WERI-Rb-1 (cell line): ENCODE measurements around the gene DEFB129.

ENCODE experiments used
- DNase-seq: peaks from one replicate; pipeline ENCODE4 v3.0.0-alpha.2; 2020
- H3K27ac ChIP-seq: fragments of 250-450 bp; sonication (Bioruptor Pico); 2 replicates; pipeline ENCODE4 v1.5.1; 2020; ENCODE audit warnings: mild to moderate bottlenecking, moderate library complexity
- H3K27me3 ChIP-seq: fragments of 250-450 bp; sonication (Bioruptor Pico); 2 replicates; pipeline ENCODE4 v1.5.1; 2021; ENCODE audit warnings: mild to moderate bottlenecking, low read depth, moderate library complexity; ENCODE audit not compliant: insufficient read depth, severe bottlenecking
- H3K36me3 ChIP-seq: fragments of 250-450 bp; sonication (Bioruptor Pico); 2 replicates; pipeline ENCODE4 v1.5.1; 2020; ENCODE audit warnings: mild to moderate bottlenecking, moderate library complexity
- H3K4me3 ChIP-seq: 2 replicates; pipeline ENCODE4 v1.5.1; 2011; ENCODE audit warnings: low read depth, mild to moderate bottlenecking, control low read depth, low read length
- H3K9me3 ChIP-seq: fragments of 250-450 bp; sonication (Bioruptor Pico); 2 replicates; pipeline ENCODE4 v1.5.1; 2021; ENCODE audit warnings: mild to moderate bottlenecking, moderate library complexity; ENCODE audit not compliant: severe bottlenecking
- CTCF ChIP-seq: IDR thresholded peaks from 2 replicates; pipeline ENCODE4 v1.5.1; 2011; ENCODE audit warnings: low read depth, mild to moderate bottlenecking, control low read depth, inconsistent platforms, low read length

DEFB129 gene

GRCh38 chr20:270517-270916 is 43.5 kb downstream of the DEFB129 start:
- no peak for TF ChIP-seq CTCF
- DNase-seq: no peak
- Histone ChIP-seq H3K27ac (no peak overlapping the region), H3K4me3 (no peak overlapping the region), H3K36me3 (peaks cover 9% of the 10 kb centered on the region), H3K27me3 (no peaks in the 10 kb centered on the region), H3K9me3 (no peaks in the 10 kb centered on the region)

- Histone ChIP-seq H3K36me3 (peaks cover 13% of the 10 kb centered on the region), H3K27ac (no peak overlapping the region), H3K27me3 (no peaks in the 10 kb centered on the region), H3K9me3 (no peaks in the 10 kb centered on the region), H3K4me3 (no peak overlapping the region)
- DNase-seq: no peak
- no peak for TF ChIP-seq CTCF
Observed at GRCh38 chr20:271069-271468, 44.0 kb downstream of the DEFB129 start.

GRCh38 chr20:271528-271927 is 44.5 kb downstream of the DEFB129 start:
- Histone ChIP-seq H3K9me3 (no peaks in the 10 kb centered on the region), H3K36me3 (peaks cover 18% of the 10 kb centered on the region), H3K27me3 (no peaks in the 10 kb centered on the region), H3K27ac (no peak overlapping the region), H3K4me3 (no peak overlapping the region)
- DNase-seq: no peak
- TF ChIP-seq CTCF: no peak

- Histone ChIP-seq H3K36me3 (peaks cover 28% of the 10 kb centered on the region), H3K27me3 (no peaks in the 10 kb centered on the region), H3K9me3 (no peaks in the 10 kb centered on the region), H3K27ac (no peak overlapping the region), H3K4me3 (no peak overlapping the region)
- TF ChIP-seq CTCF: no peak
- no peak for DNase-seq
Observed at GRCh38 chr20:272718-273117, 45.7 kb downstream of the DEFB129 start.

GRCh38 chr20:273884-274283 is 46.8 kb downstream of the DEFB129 start:
- no peak overlapping the region for H3K4me3 ChIP-seq
- no peak for TF ChIP-seq CTCF
- no peaks in the 10 kb centered on the region for H3K9me3 ChIP-seq
- H3K27me3 ChIP-seq: no peaks in the 10 kb centered on the region
- H3K36me3 ChIP-seq: peaks cover 37% of the 10 kb centered on the region
- no peak overlapping the region for H3K27ac ChIP-seq
- no peak for DNase-seq

GRCh38 chr20:275791-276190 is 48.7 kb downstream of the DEFB129 start:
- H3K4me3 ChIP-seq: no peak overlapping the region
- DNase-seq: no peak
- H3K27ac ChIP-seq: no peak overlapping the region
- H3K36me3 ChIP-seq: peaks cover 43% of the 10 kb centered on the region
- H3K9me3 ChIP-seq: no peaks in the 10 kb centered on the region
- no peak for TF ChIP-seq CTCF
- no peaks in the 10 kb centered on the region for H3K27me3 ChIP-seq
